GM12878 (cell line): ENCODE measurements around the gene SZRD1.

Experiments used
- CBFB ChIP-seq: IDR thresholded peaks from 2 replicates; pipeline ENCODE4 v1.6.1; 2016; ENCODE audit warnings: antibody characterized with exemption, low read depth
- TARDBP ChIP-seq: IDR thresholded peaks from 2 replicates; pipeline ENCODE4 v1.6.1; 2016; ENCODE audit warnings: borderline replicate concordance

DNA sequence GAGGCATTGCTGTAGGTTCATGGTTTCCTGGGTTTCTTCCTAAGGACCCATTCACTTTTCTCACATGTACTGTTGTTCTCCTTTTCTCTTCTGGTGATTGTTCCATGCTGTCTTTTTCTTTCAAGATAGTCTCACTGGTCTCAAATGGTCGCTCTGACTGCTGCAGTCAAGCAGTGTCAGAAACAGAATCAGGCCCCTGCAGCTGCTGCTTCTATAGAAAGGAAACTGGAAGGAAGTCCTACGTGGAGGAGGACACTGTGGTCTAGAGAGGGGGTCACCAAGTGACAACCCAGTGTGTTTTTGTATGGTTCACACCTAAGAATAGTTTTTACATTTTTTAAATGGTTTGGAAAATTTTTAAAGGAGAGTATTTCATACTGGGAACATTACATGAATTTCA lies 75.9 kb downstream of the SZRD1 start:
- no peak for TF ChIP-seq CBFB
- no peak for TF ChIP-seq TARDBP
